ENCODE results near the gene ELOB.

Gene ELOB

GRCh38 chr16:2771496-2772402 is 5.3 kb downstream of the ELOB start:
- in situ Hi-C loops (cut with MboI; ENCODE audit: low pct_unique_long_range_greater_than_20kb, low sequenced_read_pairs): no loop called here

DNA sequence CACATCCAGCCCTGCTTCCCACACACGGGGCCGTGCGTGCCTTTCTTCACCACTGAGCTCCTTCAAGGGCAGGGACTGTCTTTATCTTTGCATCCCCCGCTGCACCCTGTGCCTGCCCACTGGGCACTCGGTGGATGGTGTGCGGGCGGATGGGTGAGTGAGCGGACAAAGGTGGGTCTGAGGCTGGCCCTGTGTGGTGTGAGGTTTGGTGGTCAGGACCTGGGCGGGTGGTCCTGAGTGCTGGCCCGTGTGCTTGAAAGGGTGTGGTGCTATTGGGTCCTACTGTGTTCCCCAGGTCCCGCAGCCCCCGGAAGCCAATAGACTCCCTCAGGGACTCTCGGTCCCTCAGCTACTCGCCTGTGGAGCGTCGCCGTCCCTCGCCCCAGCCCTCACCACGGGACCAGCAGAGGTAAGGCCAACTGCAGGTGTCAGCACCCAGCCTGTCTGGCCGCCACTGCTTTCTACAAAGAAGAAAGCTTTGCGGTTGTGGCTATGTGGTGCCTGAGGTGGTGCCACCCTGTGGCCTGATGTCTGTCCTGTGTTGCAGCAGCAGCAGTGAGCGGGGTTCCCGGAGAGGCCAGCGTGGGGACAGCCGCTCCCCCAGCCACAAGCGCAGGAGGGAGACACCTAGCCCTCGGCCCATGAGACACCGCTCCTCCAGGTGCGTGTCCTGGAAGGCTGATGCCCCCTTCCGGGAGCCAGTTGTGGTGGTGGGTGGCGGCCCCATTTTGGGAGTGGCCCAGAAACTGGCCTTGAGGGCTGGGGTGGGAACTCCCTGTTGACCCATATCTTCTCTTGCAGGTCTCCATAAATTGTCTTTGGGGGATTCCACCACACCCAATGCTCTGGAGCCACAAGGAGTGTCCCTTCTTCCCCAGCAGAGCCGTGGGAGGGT is 6.8 kb downstream of the ELOB start:
- in situ Hi-C loops (cut with MboI; ENCODE audit: low pct_unique_long_range_greater_than_20kb, low sequenced_read_pairs): no loop called here
- no peak for DNase-seq

More at GRCh38 chr16:2771496-2772402, 5.3 kb downstream of the ELOB start:
- DNase-seq: no peak

GRCh38 chr16:2769675-2770056 is 7.4 kb downstream of the ELOB start:
- in situ Hi-C loops (cut with MboI; ENCODE audit: low pct_unique_long_range_greater_than_20kb, low sequenced_read_pairs): no loop called here
- no peak for DNase-seq

DNA sequence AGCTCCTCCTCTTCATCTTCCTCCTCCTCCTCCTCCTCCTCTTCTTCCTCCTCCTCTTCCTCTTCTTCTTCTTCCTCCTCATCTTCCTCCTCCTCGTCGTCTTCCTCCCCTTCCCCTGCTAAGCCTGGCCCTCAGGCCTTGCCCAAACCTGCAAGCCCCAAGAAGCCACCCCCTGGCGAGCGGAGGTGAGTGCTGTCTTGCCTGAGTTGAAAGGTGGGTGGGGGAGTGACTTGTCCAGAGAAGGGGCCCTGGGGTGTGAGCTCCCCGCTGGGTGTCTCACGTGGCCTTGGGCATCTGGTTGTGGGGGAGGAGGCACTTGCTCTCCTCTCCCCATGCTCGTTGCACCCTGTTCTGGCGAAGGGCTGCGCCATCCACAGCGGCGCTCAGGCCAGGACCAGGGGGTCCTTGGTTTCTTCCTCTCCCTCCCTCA is 8.0 kb downstream of the ELOB start:
- no peak for DNase-seq
- in situ Hi-C loops (cut with MboI; ENCODE audit: low pct_unique_long_range_greater_than_20kb, low sequenced_read_pairs): no loop called here

DNA sequence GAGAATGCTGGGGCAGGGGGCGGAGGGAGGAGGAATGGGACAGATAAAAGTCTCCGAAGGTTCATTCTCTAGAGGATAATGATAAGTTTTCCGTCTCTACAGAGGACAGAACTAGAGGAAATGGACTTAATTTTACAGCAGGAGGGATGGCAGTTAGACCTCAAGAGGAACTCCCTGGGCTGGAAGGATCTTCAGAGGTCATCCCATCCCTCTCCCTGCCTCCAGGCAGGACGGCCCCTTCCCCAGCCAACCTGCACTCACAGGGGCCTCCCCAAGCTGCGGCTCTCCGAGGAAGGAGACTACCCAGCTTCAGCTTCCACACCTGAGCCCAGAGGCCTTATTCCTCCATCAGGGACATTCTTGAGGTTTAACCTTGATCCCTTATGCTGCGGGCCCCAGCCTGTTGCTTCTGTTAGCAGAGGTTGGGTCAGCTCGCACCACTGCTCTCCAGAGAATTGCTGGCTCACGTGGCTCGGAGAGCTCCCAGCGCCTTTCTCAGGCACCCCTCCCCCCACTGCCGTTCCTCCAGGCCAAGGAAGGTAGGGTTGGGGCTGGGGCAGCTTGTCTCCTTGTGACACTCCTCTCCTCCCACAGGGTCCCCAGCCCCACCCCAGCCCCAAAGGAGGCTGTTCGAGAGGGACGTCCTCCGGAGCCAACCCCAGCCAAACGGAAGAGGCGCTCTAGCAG is 8.5 kb downstream of the ELOB start:
- in situ Hi-C loops (cut with MboI; ENCODE audit: low pct_unique_long_range_greater_than_20kb, low sequenced_read_pairs): no loop called here

GRCh38 chr16:2767891-2768290 is 9.2 kb downstream of the ELOB start:
- in situ Hi-C loops (cut with MboI; ENCODE audit: low pct_unique_long_range_greater_than_20kb, low sequenced_read_pairs): no loop called here

More for the DNA sequence above, 8.5 kb downstream of the ELOB start:
- DNase-seq: no peak

GRCh38 chr16:2767140-2767731 is 9.8 kb downstream of the ELOB start:
- DNase-seq: no peak
- in situ Hi-C loops (cut with MboI; ENCODE audit: low pct_unique_long_range_greater_than_20kb, low sequenced_read_pairs): no loop called here

More at GRCh38 chr16:2767891-2768290, 9.2 kb downstream of the ELOB start:
- no peak for DNase-seq

- in situ Hi-C loops (cut with MboI; ENCODE audit: low pct_unique_long_range_greater_than_20kb, low sequenced_read_pairs): no loop called here
- no peak for DNase-seq
These were observed 10.5 kb downstream of the ELOB start for GRCh38 chr16:2766430-2767139.

GRCh38 chr16:2765462-2766404 is 11.3 kb downstream of the ELOB start:
- no peak for DNase-seq
- in situ Hi-C loops (cut with MboI; ENCODE audit: low pct_unique_long_range_greater_than_20kb, low sequenced_read_pairs): no loop called here

- DNase-seq: no peak
- in situ Hi-C loops (cut with MboI; ENCODE audit: low pct_unique_long_range_greater_than_20kb, low sequenced_read_pairs): no loop called here
These were observed 12.4 kb downstream of the ELOB start for GRCh38 chr16:2764718-2765117.

GRCh38 chr16:2763173-2763572 is 13.9 kb downstream of the ELOB start:
- no peak for DNase-seq
- in situ Hi-C loops (cut with MboI; ENCODE audit: low pct_unique_long_range_greater_than_20kb, low sequenced_read_pairs): no loop called here

GRCh38 chr16:2762711-2763110 is 14.4 kb downstream of the ELOB start:
- in situ Hi-C loops (cut with MboI; ENCODE audit: low pct_unique_long_range_greater_than_20kb, low sequenced_read_pairs): no loop called here

DNA sequence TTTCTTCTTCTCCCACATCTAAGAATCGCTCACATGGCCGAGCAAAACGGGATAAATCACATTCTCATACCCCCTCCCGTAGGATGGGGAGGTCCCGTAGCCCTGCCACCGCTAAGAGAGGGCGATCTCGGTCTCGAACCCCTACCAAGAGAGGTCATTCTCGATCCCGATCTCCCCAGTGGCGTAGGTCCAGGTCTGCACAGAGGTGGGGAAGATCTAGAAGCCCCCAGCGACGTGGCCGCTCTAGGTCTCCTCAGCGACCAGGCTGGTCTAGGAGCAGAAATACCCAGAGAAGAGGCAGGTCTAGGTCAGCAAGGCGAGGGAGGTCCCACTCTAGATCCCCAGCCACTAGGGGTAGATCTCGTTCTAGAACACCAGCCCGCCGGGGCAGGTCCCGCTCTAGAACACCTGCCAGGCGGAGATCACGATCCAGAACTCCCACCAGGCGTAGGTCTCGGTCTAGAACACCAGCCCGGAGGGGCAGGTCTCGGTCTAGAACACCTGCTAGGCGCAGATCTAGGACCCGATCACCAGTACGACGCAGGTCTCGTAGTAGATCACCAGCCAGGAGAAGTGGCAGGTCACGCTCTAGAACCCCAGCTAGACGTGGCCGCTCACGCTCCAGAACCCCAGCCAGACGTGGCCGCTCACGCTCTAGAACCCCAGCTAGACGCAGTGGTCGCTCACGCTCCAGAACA is 15.0 kb downstream of the ELOB start:
- in situ Hi-C loops (cut with MboI; ENCODE audit: low pct_unique_long_range_greater_than_20kb, low sequenced_read_pairs): no loop called here
- DNase-seq: no peak

More at GRCh38 chr16:2762711-2763110, 14.4 kb downstream of the ELOB start:
- DNase-seq: no peak

- in situ Hi-C loops (cut with MboI; ENCODE audit: low pct_unique_long_range_greater_than_20kb, low sequenced_read_pairs): no loop called here
- no peak for DNase-seq
These were observed 15.6 kb downstream of the ELOB start for GRCh38 chr16:2761472-2761871.

- in situ Hi-C loops (cut with MboI; ENCODE audit: low pct_unique_long_range_greater_than_20kb, low sequenced_read_pairs): no loop called here
- DNase-seq: no peak
These were observed 19.7 kb downstream of the ELOB start for GRCh38 chr16:2757344-2757743.

- in situ Hi-C loops (cut with MboI; ENCODE audit: low pct_unique_long_range_greater_than_20kb, low sequenced_read_pairs): no loop called here
- DNase-seq: no peak
These were observed 20.6 kb downstream of the ELOB start for GRCh38 chr16:2756288-2757015.

All from KBM-7 (cell line).